HG02623 (cell line): ENCODE data around the gene MAGEB17.
"Not testable (repeated sequence)": the region's sequence is repeated elsewhere in the genome, so short reads cannot be mapped to it uniquely, and the experiment has no call there.

Experiments used
- ATAC-seq: cut with Tn5 transposase; IDR thresholded peaks from one replicate; pipeline ENCODE4 v1.9.1; 2021; ENCODE audit warnings: moderate library complexity; ENCODE audit not compliant: unreplicated experiment

MAGEB17 gene

DNA sequence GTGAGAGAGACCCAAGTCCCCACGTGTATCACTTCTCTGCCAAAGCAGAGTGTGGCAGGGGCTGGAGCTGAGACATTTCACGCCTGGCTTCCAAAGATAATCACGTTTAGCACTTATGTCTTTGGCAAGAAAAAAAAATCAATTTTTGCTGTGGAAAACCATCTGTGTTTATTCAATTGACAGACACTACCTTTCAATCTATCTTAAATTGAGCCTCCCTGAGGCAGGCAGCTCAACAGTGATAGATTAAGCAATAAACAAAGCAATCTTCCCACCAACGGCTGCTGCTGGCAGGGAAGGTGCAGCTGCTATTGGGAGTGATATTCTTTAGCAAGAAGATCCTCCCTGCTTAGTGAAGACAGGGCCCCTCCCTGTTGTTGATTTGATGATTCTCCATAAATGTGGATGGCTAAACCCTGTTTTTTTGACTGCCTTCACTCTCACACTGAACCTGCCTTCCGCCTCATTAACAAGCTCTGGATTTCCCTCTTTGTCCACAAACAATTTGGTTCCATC lies 11.6 kb upstream of the MAGEB17 start:
- no peak for ATAC-seq

DNA sequence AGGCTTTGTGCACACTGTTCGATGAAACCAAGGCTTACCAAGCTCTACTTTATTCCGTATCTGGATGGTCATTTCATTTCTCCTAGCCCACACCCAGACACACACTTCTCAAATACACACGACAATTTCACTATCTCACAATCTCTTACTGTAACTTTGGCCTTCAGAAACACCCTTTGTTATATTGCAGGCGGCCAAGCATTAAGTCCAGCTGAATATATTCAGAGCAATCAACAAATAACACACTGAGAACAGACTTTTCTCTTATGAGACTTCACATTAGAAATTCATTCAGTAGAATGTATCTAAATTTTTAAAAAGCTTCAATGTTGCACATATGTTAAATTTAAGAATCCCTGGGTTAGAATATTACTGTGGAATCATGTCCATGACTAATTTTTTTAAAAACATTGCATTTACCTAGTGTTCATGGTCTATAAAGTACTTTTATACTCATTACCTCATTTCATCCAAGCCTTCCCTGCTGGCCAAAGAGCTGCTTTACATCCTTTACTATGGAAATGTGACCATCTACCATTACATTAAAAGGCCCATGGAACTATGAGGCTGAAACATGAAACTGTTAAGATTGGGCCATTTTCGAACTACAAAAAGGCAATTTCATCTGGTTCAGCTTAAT lies 10.5 kb upstream of the MAGEB17 start:
- ATAC-seq = no peak

DNA sequence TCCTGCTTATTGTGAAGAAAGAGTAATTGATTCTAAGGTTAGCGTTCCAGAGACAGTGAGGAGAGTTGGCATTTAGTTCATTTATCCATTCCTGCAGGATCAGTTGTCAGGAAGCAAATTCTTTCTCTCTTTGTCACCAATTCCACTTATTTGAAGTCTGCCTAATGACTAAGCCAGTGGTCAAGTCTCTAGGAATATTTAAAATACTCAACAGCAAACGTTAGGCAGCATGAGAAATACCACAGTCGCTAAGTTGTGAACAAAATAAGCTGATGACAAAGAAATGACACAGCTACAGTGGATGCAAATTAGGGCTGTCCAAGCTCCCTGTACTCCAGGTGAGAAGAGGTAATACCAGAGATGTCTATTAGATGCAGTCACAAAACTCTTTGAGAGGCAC lies 6.6 kb upstream of the MAGEB17 start:
- ATAC-seq = no peak

DNA sequence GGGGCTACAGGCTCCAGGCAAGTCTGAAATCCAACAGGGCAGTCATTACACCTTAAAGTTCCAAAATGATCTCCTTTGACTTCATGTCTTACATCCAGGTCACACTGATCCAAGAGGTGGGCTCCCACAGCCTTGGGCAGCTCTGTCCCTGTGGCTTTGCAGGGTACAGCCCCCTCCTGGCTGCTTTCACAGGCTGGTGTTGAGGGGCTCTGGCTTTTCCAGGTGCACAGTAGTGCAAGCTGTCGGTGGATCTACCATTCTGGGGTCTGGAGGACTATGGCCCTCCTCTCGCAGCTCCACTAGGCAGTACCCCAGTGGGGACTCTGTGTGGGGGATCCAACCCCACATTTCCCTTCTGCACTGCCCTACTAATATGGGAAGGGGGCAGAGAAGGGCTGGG lies 6.1 kb upstream of the MAGEB17 start:
- not testable (repeated sequence) for ATAC-seq

DNA sequence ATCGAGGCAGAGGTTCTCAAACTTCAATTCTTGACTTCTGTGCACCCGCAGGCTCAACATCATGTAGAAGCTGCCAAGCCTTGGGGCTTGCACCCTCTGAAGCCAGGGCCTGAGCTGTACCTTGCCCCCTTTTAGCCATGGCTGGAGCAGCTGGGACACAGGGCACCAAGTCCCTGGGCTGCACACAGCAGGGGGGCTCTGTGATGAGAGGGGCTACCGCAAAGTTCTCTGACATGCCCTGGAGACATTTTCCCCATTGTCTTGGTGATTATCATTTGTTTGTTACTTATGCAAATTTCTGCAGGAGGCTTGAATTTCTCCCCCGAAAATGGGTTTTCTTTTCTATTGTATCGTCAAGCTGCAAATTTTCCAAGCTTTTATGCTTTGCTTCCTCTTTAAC lies 4.9 kb upstream of the MAGEB17 start:
- ATAC-seq = no peak

DNA sequence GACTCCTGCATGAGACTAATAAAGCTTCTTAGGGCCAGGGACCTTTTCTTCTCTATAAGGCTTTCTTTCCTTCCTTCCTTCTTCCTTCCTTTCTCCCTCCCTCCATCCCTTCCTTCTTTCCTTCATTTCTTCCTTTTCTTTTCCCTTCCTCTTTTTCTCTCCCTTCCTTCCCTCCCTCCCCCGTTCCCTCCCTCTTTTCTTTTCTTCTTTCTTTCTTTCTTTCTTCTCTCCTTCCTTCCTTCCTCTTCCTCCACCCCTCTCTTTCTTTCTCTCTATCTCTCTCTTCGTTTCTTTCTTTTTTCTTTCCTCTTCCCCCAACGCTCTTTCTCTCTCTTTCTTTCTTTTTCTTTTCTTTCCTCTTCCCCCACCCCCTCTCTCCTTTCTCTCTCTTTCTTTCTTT lies 2.5 kb upstream of the MAGEB17 start:
- no peak for ATAC-seq

DNA sequence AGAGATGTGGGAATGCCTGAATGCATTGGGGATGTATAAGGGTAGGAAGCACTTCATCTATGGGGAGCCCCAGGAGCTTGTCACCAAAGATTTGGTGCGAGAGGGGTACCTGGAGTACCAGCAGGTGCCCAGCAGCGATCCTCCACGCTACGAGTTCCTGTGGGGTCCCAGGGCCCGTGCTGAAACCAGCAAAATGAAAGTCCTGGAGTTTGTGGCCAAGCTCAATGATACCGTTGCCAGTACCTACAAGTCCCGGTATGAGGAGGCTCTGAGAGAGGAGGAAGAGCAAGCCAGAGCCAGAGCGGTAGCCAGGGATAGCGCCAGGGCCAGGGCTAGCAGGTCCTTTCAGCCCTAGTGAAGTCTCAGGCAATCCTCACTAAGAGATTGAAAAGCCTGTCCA lies 3.8 kb downstream of the MAGEB17 start:
- ATAC-seq = no peak

DNA sequence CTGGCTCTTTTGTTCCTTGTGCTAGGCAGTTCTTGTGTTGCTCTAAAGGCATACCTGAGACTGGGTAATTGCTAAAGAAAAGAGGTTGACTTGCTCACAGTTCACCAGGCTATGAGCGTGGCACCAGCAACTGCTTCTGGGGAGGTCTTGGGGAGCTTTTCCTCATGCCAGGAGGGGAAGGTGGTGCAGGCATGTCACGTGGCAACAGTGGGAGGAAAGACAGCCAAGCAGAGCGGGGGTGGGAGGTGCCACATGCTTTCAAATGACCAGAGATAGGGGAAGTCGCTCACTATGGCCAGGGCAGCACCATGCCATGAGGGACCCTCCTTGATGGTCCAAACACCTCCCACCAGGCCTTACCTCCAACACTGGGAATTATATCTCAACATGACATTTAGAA lies 4.7 kb downstream of the MAGEB17 start:
- no peak for ATAC-seq

DNA sequence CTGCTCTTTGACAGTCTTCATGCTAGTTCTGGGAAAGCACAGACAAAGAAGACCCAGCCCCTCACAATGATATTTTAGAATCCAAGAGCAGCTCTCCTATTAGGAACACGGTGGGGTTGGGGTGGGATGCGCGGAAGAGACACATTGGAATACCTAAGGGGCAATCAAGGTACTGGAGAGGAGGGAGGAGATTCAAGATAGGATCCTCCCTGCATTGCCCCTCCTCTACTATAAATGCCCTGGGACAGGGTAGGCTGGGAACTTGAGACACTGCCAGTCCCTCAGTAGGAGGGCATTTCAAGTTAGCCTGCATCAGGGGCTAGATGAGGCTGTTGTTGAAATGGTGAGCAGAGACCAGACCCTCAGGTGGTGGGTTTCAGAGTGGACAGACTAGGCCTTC lies 5.1 kb downstream of the MAGEB17 start:
- no peak for ATAC-seq

DNA sequence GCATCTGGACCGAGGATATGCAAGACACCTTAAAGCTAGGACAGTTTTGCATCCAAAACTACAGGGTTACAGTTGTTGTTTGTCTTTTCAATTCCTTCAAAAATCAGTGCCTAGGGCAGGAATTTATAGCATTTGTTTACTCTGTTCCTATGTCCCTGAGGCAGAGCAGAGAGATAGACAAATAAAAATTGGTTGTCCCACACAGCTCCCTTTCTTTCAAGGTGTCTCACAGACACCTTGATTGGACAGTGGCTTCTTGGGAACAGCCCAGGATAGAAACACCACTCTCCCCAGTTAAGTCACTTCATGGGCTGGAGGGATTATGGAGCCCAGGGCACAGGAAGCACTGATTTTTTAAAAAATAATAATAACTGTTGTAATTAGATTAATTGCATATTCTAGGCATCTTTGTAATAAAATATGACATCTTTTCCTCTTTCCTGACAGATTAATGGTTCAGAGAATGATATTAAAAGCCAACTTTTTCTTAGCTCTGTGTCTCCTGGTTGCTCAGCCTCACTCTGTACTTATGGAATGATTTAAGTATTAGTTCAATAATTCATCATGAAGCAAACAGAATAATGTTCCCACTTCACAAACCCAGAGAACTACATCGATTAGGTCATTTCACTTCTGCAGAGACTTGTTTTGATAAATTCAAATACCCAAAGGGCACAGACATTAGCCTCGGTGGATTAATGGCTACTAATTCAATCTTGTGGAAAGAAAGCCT lies 8.2 kb downstream of the MAGEB17 start:
- ATAC-seq = no peak

DNA sequence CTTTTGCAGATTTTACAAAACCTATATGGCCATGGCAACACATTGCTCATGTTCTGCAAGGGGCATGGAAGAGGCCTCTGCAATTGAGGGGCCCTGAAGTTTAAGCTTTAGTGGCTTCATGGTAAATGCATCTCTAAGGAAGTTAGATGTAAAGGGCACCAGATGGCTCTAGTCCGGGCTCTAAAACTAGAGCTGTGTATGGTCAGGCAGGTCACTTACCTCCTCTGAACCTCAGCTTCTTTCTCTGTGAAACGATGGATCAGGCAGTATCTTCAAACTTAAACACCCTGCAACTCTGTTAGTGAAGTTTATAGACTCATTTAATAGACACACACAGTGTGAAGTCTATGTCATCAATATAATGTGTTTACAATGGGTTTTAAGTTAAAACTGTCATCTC lies 10.0 kb downstream of the MAGEB17 start:
- no peak for ATAC-seq

DNA sequence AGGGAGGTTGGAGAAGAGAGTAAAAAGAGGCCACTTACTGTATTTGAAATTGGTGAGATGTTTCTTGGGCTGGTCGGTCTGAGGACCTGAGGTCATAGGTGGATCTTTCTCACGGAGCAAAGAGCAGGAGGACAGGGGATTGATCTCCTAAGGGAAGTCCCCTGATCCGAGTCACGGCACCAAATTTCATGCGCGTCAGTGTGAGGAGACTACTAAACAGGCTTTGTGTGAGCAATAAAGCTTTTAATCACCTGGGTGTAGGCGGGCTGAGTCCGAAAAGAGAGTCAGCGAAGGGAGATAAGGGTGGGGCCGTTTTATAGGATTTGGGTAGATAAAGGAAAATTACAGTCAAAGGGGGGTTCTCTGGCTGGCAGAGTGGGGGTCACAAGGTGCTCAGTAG lies 16.6 kb downstream of the MAGEB17 start:
- not testable (repeated sequence) for ATAC-seq

DNA sequence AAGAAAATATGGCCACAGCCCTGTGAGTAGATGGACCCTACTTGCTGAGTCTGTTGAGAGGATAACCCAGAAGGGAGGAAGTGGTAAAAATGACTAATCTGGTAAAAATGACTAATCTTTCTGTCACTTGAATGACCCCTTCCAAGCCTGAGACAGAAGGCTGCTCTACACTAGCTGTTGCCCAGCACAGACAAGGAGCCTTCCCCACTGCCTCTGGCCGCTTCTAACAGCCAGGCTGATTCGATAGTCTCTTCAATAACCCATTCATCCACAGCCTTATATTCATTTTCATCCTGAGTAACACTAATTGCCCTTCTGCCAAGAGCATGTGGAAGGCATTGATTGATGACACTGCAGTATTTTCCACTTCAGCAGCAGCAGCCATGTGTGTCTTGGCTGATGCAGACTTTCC lies 18.4 kb downstream of the MAGEB17 start:
- ATAC-seq = peak; percentile 91

DNA sequence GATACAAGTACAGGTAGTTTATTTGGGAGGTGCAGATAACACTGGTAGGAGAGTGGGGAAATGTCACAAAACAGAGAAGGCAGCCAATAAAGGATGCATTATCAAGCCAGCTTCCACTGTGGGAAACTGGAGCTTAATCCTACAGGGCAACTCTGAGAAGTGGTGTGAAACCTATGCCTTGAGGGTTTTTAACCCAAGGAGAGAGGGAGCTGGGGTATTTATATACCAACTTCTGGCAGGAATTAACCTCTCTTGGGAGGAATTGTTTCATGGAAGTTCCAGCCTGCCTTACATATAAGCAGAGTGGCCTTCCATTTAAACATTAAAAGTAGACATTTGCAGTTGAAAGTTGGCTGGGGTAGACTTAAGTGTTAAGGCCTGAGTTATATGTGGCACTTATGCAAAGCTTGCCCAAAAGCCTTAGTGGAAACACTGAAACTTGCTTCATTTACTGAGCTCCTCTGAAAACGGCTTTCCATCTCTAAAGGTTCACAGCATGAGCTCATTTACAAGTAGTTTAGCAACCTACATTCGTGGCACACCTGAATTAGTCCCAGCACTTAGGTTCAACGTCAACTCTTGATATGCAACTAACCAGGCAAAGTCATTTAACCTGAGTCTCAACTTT lies 19.2 kb downstream of the MAGEB17 start:
- ATAC-seq = no peak

DNA sequence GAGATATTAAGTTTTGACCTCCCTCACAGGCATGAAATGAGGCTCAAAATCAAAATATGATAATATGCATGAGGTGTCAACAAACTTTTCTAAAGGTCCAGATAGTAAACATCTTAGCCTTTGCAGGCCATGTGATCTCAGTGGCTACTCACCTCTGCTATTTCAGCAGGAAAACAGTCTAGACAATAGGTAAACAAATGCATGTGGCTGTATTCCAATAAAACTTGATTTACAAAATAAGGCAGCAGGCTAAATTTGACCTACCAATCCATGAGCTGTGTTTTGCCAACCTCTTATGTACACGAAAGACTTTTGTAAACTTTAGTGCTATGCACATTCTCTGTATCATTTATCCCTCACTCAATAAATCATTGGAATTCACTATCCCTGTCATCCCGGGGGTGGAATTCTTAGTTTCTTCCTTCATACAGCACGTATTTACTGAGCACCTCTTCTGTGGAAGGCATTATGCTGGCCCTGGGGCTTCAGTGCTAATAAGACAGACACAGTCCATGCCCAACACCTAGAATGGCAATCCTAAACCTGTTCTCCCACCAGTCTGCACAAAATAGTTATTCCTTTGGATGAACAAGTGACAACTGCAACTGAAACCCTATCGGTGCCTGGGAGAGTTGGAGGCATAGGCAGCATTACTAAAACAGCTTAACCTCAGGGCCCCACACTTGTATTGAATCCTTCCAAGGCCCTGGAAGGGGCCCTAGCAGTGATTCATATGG lies 19.9 kb downstream of the MAGEB17 start:
- no peak for ATAC-seq

DNA sequence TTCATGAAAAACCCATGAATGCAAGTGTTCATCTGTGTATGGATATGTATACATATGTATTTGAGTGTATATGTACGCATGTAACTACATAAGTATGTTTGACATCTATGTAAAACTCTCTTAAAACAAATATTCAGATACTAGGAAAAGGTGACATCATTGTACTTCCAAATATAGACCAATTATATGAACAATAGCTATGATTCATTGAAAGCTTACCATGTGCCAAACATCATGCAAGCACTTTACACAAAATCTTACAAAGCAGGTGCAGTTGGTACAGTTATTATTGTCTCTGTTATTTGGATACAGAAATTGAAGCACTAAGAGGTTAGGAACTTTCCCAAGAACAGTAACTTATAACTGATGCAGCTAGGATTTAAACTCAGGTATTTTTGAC lies 21.4 kb downstream of the MAGEB17 start:
- ATAC-seq = no peak

DNA sequence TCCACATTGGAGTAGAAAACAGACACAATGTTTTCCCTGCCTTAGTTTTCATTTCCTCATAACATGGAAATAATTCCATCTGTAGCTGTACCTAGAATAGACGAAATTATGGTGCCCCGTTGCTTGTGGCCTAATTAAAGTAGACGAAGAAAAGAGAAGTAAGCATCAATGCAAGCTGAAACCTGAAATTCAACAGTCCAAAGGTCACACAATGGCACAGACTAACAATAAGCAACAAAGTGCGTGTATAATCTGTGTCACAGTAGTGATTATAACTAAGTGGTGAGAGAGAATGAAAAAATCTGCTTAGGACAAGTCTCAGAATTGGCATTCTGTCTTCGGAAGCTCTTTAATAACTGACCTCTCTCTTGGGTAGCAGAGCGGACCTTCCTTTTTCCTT lies 24.3 kb downstream of the MAGEB17 start:
- ATAC-seq = no peak

DNA sequence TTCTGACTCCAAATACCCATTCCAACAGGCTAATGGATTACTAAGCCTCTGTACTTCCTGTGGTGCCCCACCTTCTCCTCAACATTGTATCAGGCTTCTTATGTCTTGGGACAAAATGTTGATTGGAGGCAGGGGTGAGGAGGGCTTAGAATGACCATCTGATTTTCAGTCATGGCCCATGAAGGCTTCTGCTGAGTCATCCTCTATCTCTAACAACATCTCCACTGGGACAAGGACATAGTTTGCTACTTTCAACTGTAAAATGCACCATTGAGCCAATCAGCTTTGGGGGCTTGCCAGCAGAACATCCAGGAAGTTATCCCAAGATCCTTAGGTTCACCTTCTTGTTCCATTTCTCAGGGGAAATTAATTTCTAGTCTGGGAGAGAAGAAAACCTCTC lies 29.5 kb downstream of the MAGEB17 start:
- ATAC-seq = no peak

DNA sequence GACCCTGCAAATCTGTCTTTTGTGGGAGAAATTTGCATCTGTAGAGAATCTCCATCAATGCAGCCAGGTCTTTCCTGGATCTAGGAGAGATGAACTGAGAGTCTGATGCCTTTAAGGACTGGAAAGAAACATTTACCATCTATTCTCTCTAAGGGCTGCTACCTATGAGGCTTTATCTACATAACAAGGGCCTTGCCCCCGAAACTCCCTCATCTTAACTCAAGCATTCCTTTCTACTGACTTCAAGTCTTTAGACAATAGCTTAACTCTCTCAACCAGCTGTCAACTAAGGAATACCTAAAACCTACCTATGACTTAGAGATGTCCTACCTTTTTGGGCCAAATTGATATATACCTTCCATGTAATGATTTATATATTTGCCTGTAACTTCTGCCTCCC lies 32.1 kb downstream of the MAGEB17 start:
- no peak for ATAC-seq

DNA sequence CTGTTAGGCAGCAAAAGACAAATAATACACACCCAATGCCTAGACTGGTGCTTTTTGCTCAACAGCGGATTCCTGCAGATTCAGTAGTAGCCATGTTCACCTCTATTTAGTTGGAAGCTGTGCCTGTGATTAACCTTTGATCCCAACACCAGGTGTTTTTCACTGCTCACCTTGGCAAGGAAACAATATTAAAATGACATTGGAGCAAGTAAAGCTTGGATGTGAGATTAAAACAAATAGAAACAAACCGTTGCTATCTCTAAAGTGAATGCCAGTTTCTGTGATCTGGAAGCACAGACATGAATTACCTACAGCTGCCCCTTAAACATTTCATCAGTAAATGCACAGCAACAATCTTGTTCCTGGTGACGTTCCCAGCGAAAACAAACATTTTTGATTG lies 35.7 kb downstream of the MAGEB17 start:
- no peak for ATAC-seq

DNA sequence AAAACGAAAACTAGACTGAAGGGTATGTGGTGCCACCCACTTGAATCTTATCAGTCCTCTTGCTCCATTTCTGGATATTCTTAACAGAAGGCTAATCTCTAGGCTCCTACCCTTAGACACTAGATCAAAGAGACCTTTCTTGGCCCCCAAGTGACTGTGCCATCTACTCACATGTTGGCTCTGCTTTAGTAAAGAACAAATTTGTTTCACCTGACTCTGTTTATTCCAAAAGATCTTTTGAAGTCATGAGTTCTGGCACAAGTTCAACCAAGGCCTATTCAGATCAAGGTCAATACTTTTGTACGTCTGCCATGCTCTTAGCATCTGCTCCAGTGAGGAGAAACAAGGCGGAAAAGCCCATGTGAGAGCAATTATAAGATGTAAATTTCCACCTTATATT lies 37.3 kb downstream of the MAGEB17 start:
- ATAC-seq = no peak

DNA sequence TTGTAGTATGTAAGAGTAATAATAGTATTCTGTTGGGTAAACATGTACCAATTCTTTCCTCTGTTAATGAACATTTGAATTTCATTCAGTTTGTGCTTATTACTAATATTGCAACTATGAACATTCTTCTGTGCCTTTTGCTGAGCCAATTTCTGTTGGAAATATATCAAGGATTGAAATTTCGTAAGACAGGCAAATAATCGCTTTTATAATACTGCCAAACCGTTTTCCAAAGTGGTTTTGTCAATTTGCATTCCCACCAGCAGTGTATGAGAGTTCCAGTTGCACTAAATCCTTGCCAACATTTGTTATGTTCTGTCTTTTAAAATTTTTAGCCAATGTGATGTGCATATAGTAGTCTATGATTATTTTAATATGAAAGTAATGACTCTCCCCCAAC lies 38.6 kb downstream of the MAGEB17 start:
- no peak for ATAC-seq
